PC-3 (cell line): Measurements from ENCODE around the gene RTN3. TPM values are rescaled to one million over a fixed set of nuclear protein-coding genes. Genes with fewer than 3 reads are reported as not detected.

Experiments used
- ATAC-seq: fragments of 200-7000 bp; cut with Tn5 transposase; 2 replicates; pipeline ENCODE4 v1.9.1; 2020; ENCODE audit warnings: mild to moderate bottlenecking, moderate library complexity
- BruUV-seq: library from RNA; stranded (reverse); fragments of 400-500 nt; replicated peaks from 2 replicates; lab custom pipeline; 2021; lab: Mats Ljungman, UMichigan
- CTCF ChIA-PET: fragments of 300-600 bp; sonication (Branson Sonifier 250); formaldehyde crosslinking; loops from one replicate; lab custom pipeline; 2022; ENCODE audit warnings: antibody characterized with exemption; lab: Charles Lee
- POLR2A ChIA-PET: fragments of 300-600 bp; sonication (Branson Sonifier 250); formaldehyde crosslinking; loops from one replicate; lab custom pipeline; 2022; ENCODE audit warnings: antibody characterized with exemption; ENCODE audit not compliant: unreplicated experiment; lab: Charles Lee
- DNase-seq: peaks from one replicate; pipeline ENCODE4 v3.0.0-alpha.2; 2015
- H2AFZ ChIP-seq: fragments of 300-600 bp; sonication (generic); 2 replicates; pipeline ENCODE4 v1.6.0; 2016; ENCODE audit warnings: antibody characterized with exemption, low read length
- H3F3A ChIP-seq: fragments of 300-600 bp; sonication (generic); one replicate; pipeline ENCODE4 v1.6.0; 2017; ENCODE audit warnings: antibody characterized with exemption, low read length, control low read depth, mild to moderate bottlenecking; ENCODE audit not compliant: unreplicated experiment
- H3K27ac ChIP-seq: fragments of 300-600 bp; sonication (generic); 2 replicates; pipeline ENCODE4 v1.5.1; 2016; ENCODE audit warnings: mild to moderate bottlenecking, low read length
- H3K27me3 ChIP-seq: fragments of 300-600 bp; sonication (generic); 2 replicates; pipeline ENCODE4 v1.6.1; 2016; ENCODE audit warnings: low read length, mixed read lengths
- H3K36me3 ChIP-seq: fragments of 300-600 bp; sonication (generic); 2 replicates; pipeline ENCODE4 v1.6.1; 2016; ENCODE audit warnings: low read depth, mixed run types, low read length, mixed read lengths
- H3K4me1 ChIP-seq: fragments of 300-600 bp; sonication (generic); 2 replicates; pipeline ENCODE4 v1.5.1; 2016; ENCODE audit warnings: low read length; ENCODE audit not compliant: insufficient read depth
- H3K4me2 ChIP-seq: fragments of 300-600 bp; sonication (generic); 2 replicates; pipeline ENCODE4 v1.6.0; 2016; ENCODE audit warnings: low read length
- H3K4me3 ChIP-seq: fragments of 300-600 bp; sonication (generic); 2 replicates; pipeline ENCODE4 v1.5.1; 2016; ENCODE audit warnings: mild to moderate bottlenecking, low read length, mixed read lengths
- H3K79me2 ChIP-seq: fragments of 300-600 bp; sonication (generic); 2 replicates; pipeline ENCODE4 v1.6.1; 2017; ENCODE audit warnings: low read length, mixed read lengths
- H3K9ac ChIP-seq: fragments of 300-600 bp; sonication (generic); 2 replicates; pipeline ENCODE4 v1.6.0; 2016; ENCODE audit warnings: mild to moderate bottlenecking, low read length
- H3K9me2 ChIP-seq: fragments of 300-600 bp; sonication (generic); replicated peaks from 2 replicates; pipeline ENCODE4 v1.6.1; 2016; ENCODE audit warnings: mixed run types, low read length, mixed read lengths
- H3K9me3 ChIP-seq: fragments of 300-600 bp; sonication (generic); 2 replicates; pipeline ENCODE4 v1.6.1; 2016; ENCODE audit warnings: low read length, mixed read lengths
- H4K20me1 ChIP-seq: fragments of 300-600 bp; sonication (generic); 2 replicates; pipeline ENCODE4 v1.6.1; 2016; ENCODE audit warnings: low read length, mixed read lengths
- CTCF ChIP-seq: fragments of 300-600 bp; sonication (generic); conservative IDR thresholded peaks from 2 replicates; pipeline ENCODE4 v1.5.1; 2017; ENCODE audit warnings: antibody characterized with exemption, low read depth, mild to moderate bottlenecking, low read length
- EZH2 ChIP-seq: fragments of 300-600 bp; sonication (generic); IDR thresholded peaks from one replicate; pipeline ENCODE4 v1.6.1; 2017; ENCODE audit warnings: antibody characterized with exemption, mild to moderate bottlenecking, low read length; ENCODE audit not compliant: unreplicated experiment
- EZH2phosphoT487 ChIP-seq: fragments of 300-600 bp; sonication (generic); IDR thresholded peaks from 2 replicates; pipeline ENCODE4 v1.6.1; 2018; ENCODE audit warnings: mild to moderate bottlenecking, antibody characterized with exemption, low read length, borderline replicate concordance
- intact Hi-C: fragments of 100-400 bp; cut with micrococcal nuclease; formaldehyde crosslinking; loops from 2 replicates; pipeline ENCODE4 v1.9.0; 2023
- total RNA-seq: library from RNA; depleted of rRNA; stranded (reverse); fragments of >200 nt; gene quantifications from 2 replicates; pipeline ENCODE4 v1.2.3, GENCODE V29; 2014

RTN3 gene
- total RNA-seq, 1 experiment from 2014 or later = 100 TPM

DNA sequence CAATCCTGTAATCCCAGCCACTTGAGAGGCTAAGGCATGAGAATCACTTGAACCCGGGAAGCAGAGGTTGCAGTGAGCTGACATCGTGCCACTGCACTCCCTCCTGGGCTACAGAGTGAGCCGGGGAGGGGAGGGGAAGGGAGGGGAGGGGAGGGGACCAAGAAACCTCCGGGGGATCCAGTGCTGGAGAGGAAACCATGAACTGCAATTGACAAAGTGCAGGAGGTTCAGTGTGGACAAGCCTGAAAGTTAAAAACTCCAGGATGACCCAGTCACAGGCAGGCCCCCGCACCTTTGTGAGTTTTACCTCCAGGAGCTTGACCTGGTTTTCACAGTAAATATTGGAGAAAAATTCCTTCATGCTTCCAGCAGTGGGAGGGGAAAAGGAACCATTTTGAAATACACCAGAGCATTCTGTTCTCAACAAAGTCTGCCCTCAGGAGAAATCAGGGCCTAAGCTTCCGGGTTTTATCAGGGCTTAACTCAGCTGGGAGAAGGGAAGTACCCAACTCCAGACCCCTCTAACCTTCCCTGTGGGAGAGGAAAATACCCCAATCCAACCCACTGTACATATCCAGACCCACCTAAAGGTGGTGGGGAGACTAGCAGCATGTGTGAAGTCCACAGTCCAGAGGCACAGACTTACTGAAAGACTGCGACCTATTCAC, 102.8 kb downstream of the RTN3 start:
- Histone ChIP-seq H3K4me3 (no peak overlapping the region), H3K36me3 (no peaks in the 10 kb centered on the region), H3K27ac (no peak overlapping the region), H3K9me2 (no peaks in the 10 kb centered on the region), H3K4me2 (no peak overlapping the region), H2AFZ (0 out of 2 replicates have a peak overlapping the region, but pooled peaks have one; percentile 16), H3F3A (no peaks in the 10 kb centered on the region), H4K20me1 (no peaks in the 10 kb centered on the region), H3K9ac (no peak overlapping the region), H3K9me3 (no peaks in the 10 kb centered on the region), H3K79me2 (no peaks in the 10 kb centered on the region), H3K27me3 (no peaks in the 10 kb centered on the region), H3K4me1 (no peaks in the 10 kb centered on the region)
- ChIA-PET POLR2A (no interaction called here), CTCF (no interaction called here)
- no peak for ATAC-seq
- TF ChIP-seq EZH2 = no peak
- no peak for TF ChIP-seq EZH2phosphoT487
- no peak for TF ChIP-seq CTCF
- intact Hi-C loops = no loop called here
- no TSS peak for BruUV-seq
- no peak for DNase-seq

DNA sequence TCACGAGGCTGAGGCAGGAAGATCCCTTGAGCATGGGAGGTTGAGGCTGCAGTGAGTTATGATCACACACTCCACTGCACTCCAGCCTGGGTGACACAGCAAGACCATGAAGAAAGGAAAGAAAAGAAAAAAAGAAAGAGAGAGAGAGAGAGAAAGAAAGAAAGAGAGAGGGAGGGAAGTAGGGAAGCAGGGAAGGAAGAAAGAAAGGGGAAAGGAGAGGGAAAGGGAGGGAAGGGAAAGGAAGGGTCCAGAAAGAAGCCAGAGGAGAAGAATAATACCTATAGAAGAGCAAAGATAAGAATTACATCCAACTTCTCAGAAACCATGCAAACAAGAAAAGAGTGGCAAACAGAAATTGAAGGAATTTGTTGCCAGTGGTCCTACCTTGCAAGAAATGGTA, 104.5 kb downstream of the RTN3 start:
- Histone ChIP-seq H3K27ac (no peak overlapping the region), H3K9ac (no peak overlapping the region), H3K79me2 (no peaks in the 10 kb centered on the region), H3K4me3 (no peak overlapping the region), H4K20me1 (no peaks in the 10 kb centered on the region), H3K27me3 (no peaks in the 10 kb centered on the region), H2AFZ (no peak overlapping the region), H3K9me2 (no peaks in the 10 kb centered on the region), H3F3A (no peaks in the 10 kb centered on the region), H3K36me3 (no peaks in the 10 kb centered on the region), H3K9me3 (0 out of 2 replicates have a peak, but pooled peaks cover 3% of the 10 kb centered on the region), H3K4me2 (no peak overlapping the region), H3K4me1 (no peaks in the 10 kb centered on the region)
- TF ChIP-seq EZH2phosphoT487 (no peak), EZH2 (no peak), CTCF (no peak)
- ATAC-seq = no peak
- ChIA-PET POLR2A (no interaction called here), CTCF (no interaction called here)
- no peak for DNase-seq
- BruUV-seq = no TSS peak
- intact Hi-C loops = no loop called here

DNA sequence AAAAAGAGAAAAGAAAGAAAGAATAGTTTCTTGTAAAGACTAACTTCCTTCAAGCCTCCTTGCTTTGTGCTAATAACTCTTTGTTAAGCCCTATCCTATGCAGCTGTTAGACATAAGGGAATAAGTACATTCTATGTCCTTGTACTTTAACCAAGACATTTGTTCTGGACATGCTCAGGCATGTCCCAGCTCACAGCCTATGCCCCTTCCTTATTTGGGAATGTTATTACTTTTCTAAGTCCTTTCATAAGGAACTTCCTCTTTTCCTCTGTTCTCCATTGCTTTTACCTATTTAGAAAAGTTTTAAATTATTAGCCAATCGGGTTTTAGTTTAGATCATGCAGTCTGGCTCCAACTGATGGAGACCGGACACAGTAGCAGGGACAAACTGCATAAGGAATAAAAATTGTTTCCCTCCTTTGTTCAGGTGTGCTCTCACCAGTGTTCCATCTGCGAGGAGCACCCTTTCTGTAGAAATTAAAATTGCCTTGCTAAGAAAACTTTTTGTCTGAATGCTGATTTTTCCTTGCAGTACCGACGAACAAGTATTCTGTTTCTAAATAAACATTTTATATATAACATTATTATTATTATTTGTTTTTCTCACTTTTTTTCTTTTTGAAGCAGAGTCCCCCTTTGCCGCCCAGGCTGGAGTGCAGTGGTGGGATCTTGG, 110.3 kb downstream of the RTN3 start:
- no peaks in the 10 kb centered on the region for H3F3A ChIP-seq
- ATAC-seq (no peak), DNase-seq (no peak)
- H3K4me2 ChIP-seq = no peak overlapping the region
- peaks cover 17% of the 10 kb centered on the region; the same call in 1 of the 2 replicates for H3K9me3 ChIP-seq
- H2AFZ ChIP-seq = no peak overlapping the region
- H3K27ac ChIP-seq = no peak overlapping the region
- intact Hi-C loops = no loop called here
- ChIA-PET CTCF (no interaction called here), POLR2A (no interaction called here)
- H3K27me3 ChIP-seq = no peaks in the 10 kb centered on the region
- no peaks in the 10 kb centered on the region for H3K9me2 ChIP-seq
- no TSS peak for BruUV-seq
- TF ChIP-seq EZH2phosphoT487 (no peak), EZH2 (no peak), CTCF (no peak)
- H4K20me1 ChIP-seq = no peaks in the 10 kb centered on the region
- no peak overlapping the region for H3K4me3 ChIP-seq
- no peak overlapping the region for H3K9ac ChIP-seq
- no peaks in the 10 kb centered on the region for H3K79me2 ChIP-seq
- H3K36me3 ChIP-seq = no peaks in the 10 kb centered on the region
- H3K4me1 ChIP-seq = no peaks in the 10 kb centered on the region
